ENCODE data around the gene MAGEA9B. TPM values are rescaled to one million over a fixed set of nuclear protein-coding genes. Genes with fewer than 3 reads are reported as not detected.

MAGEA9B gene
- total and polyA plus RNA-seq, 10 of the 15 experiments (the other 5 are each of a cell fraction or from before 2014, with no cell fraction given): 0.08 TPM; not detected in 9

Other genes starting within 250 kb of the MAGEA9B start
Only the 7 nearest of the 8 such genes appear.
- gene IDS, start 82.2 kb downstream of the MAGEA9B start, total RNA-seq (2014; rRNA removed): 48.2 and 51.2 TPM in 2 replicates
- gene IDS, start 82.2 kb downstream of the MAGEA9B start, total RNA-seq (2014; rRNA removed; fragmentation: Illumina TruSeq; extraction: Trizol): 23.8 and 26.8 TPM in 2 replicates
- 51.3 and 52.2 TPM in 2 replicates for gene IDS, start 82.2 kb downstream of the MAGEA9B start, total RNA-seq (2021)
- gene IDS, start 82.2 kb downstream of the MAGEA9B start, polyA plus RNA-seq (2011; rRNA removed): 59.3 and 79.1 TPM in 2 replicates
- gene IDS, start 82.2 kb downstream of the MAGEA9B start, polyA plus RNA-seq (2014; fragmentation: Illumina TruSeq; extraction: Trizol): 53.1 and 63.4 TPM in 2 replicates
- 1 to 10 TPM; 6.1 to 9.6 TPM for gene IDS, start 82.2 kb downstream of the MAGEA9B start, polyA plus RNA-seq (2014; fragmentation: Nextera tagmentation; extraction: Ambion mirVana)
- gene IDS, start 82.2 kb downstream of the MAGEA9B start, polyA plus RNA-seq (2014; rRNA removed): 47.2 and 52.4 TPM in 2 replicates
- 10 to 100 TPM; 62.4 to 66.6 TPM for gene IDS, start 82.2 kb downstream of the MAGEA9B start, polyA plus RNA-seq (2016; fragmentation: Nextera tagmentation; extraction: Ambion mirVana)
- gene EOLA1, start 46.4 kb downstream of the MAGEA9B start, total RNA-seq (2014; rRNA removed): 20.4 and 20.7 TPM in 2 replicates
- gene EOLA1, start 46.4 kb downstream of the MAGEA9B start, total RNA-seq (2014; rRNA removed; fragmentation: Illumina TruSeq; extraction: Trizol): 22.0 and 24.6 TPM in 2 replicates
- gene EOLA1, start 46.4 kb downstream of the MAGEA9B start, total RNA-seq (2021): 27.1 and 28.6 TPM in 2 replicates
- 42.3 and 42.8 TPM in 2 replicates for gene EOLA1, start 46.4 kb downstream of the MAGEA9B start, polyA plus RNA-seq (2011; rRNA removed)
- gene EOLA1, start 46.4 kb downstream of the MAGEA9B start, polyA plus RNA-seq (2014; fragmentation: Illumina TruSeq; extraction: Trizol): 21.4 and 23.8 TPM in 2 replicates
- gene EOLA1, start 46.4 kb downstream of the MAGEA9B start, polyA plus RNA-seq (2014; fragmentation: Nextera tagmentation; extraction: Ambion mirVana): 10 to 100 TPM in 1 of 2 experiments, 1 to 10 TPM in 1; 9.2 to 17.6 TPM
- 24.7 and 27.1 TPM in 2 replicates for gene EOLA1, start 46.4 kb downstream of the MAGEA9B start, polyA plus RNA-seq (2014; rRNA removed)
- gene EOLA1, start 46.4 kb downstream of the MAGEA9B start, polyA plus RNA-seq (2016; fragmentation: Nextera tagmentation; extraction: Ambion mirVana): 10 to 100 TPM; 26.5 to 26.6 TPM
- gene HSFX3, start 37.5 kb downstream of the MAGEA9B start, total RNA-seq (2014; rRNA removed): 0.40 TPM in 1 of 2 replicates, not detected in the other
- gene HSFX3, start 37.5 kb downstream of the MAGEA9B start, total RNA-seq (2014; rRNA removed; fragmentation: Illumina TruSeq; extraction: Trizol): not detected in 2 replicates
- not detected in 2 replicates for gene HSFX3, start 37.5 kb downstream of the MAGEA9B start, total RNA-seq (2021)
- gene HSFX3, start 37.5 kb downstream of the MAGEA9B start, polyA plus RNA-seq (2011; rRNA removed): 0.05 TPM in 1 of 2 replicates, not detected in the other
- gene HSFX3, start 37.5 kb downstream of the MAGEA9B start, polyA plus RNA-seq (2014; fragmentation: Illumina TruSeq; extraction: Trizol): 0.29 TPM in 1 of 2 replicates, not detected in the other
- gene HSFX3, start 37.5 kb downstream of the MAGEA9B start, polyA plus RNA-seq (2014; fragmentation: Nextera tagmentation; extraction: Ambion mirVana): under 1 TPM in 1 of 2 experiments, not detected in 1; 0.29 TPM
- gene HSFX3, start 37.5 kb downstream of the MAGEA9B start, polyA plus RNA-seq (2014; rRNA removed): 0.26 TPM in 1 of 2 replicates, not detected in the other
- not detected for gene HSFX3, start 37.5 kb downstream of the MAGEA9B start, polyA plus RNA-seq (2016; fragmentation: Nextera tagmentation; extraction: Ambion mirVana)
- 0.11 TPM in 1 of 2 replicates, not detected in the other for gene HSFX2, start 7.9 kb upstream of the MAGEA9B start, total RNA-seq (2014; rRNA removed)
- gene HSFX2, start 7.9 kb upstream of the MAGEA9B start, total RNA-seq (2014; rRNA removed; fragmentation: Illumina TruSeq; extraction: Trizol): 0.18 TPM in 1 of 2 replicates, not detected in the other
- gene HSFX2, start 7.9 kb upstream of the MAGEA9B start, total RNA-seq (2021): not detected in 2 replicates
- 0.07 TPM in 1 of 2 replicates, not detected in the other for gene HSFX2, start 7.9 kb upstream of the MAGEA9B start, polyA plus RNA-seq (2011; rRNA removed)
- gene HSFX2, start 7.9 kb upstream of the MAGEA9B start, polyA plus RNA-seq (2014; fragmentation: Illumina TruSeq; extraction: Trizol): not detected in 2 replicates
- gene HSFX2, start 7.9 kb upstream of the MAGEA9B start, polyA plus RNA-seq (2014; fragmentation: Nextera tagmentation; extraction: Ambion mirVana): not detected
- 0.14 TPM in 1 of 2 replicates, not detected in the other for gene HSFX2, start 7.9 kb upstream of the MAGEA9B start, polyA plus RNA-seq (2014; rRNA removed)
- not detected for gene HSFX2, start 7.9 kb upstream of the MAGEA9B start, polyA plus RNA-seq (2016; fragmentation: Nextera tagmentation; extraction: Ambion mirVana)
- 11.9 and 12.5 TPM in 2 replicates for gene TMEM185A, start 44.3 kb upstream of the MAGEA9B start, total RNA-seq (2014; rRNA removed)
- gene TMEM185A, start 44.3 kb upstream of the MAGEA9B start, total RNA-seq (2014; rRNA removed; fragmentation: Illumina TruSeq; extraction: Trizol): 9.6 and 11.0 TPM in 2 replicates
- gene TMEM185A, start 44.3 kb upstream of the MAGEA9B start, total RNA-seq (2021): 13.0 and 15.0 TPM in 2 replicates
- 24.5 and 25.1 TPM in 2 replicates for gene TMEM185A, start 44.3 kb upstream of the MAGEA9B start, polyA plus RNA-seq (2011; rRNA removed)
- gene TMEM185A, start 44.3 kb upstream of the MAGEA9B start, polyA plus RNA-seq (2014; fragmentation: Illumina TruSeq; extraction: Trizol): 11.2 and 11.5 TPM in 2 replicates
- 1 to 10 TPM; 2.4 to 3.9 TPM for gene TMEM185A, start 44.3 kb upstream of the MAGEA9B start, polyA plus RNA-seq (2014; fragmentation: Nextera tagmentation; extraction: Ambion mirVana)
- 11.6 and 11.9 TPM in 2 replicates for gene TMEM185A, start 44.3 kb upstream of the MAGEA9B start, polyA plus RNA-seq (2014; rRNA removed)
- 10 to 100 TPM; 16.8 to 19.1 TPM for gene TMEM185A, start 44.3 kb upstream of the MAGEA9B start, polyA plus RNA-seq (2016; fragmentation: Nextera tagmentation; extraction: Ambion mirVana)
- not detected in 2 replicates for gene MAGEA11, start 124.6 kb upstream of the MAGEA9B start, total RNA-seq (2014; rRNA removed)
- gene MAGEA11, start 124.6 kb upstream of the MAGEA9B start, total RNA-seq (2014; rRNA removed; fragmentation: Illumina TruSeq; extraction: Trizol): not detected in 2 replicates
- gene MAGEA11, start 124.6 kb upstream of the MAGEA9B start, total RNA-seq (2021): not detected in 2 replicates
- not detected in 2 replicates for gene MAGEA11, start 124.6 kb upstream of the MAGEA9B start, polyA plus RNA-seq (2011; rRNA removed)
- not detected in 2 replicates for gene MAGEA11, start 124.6 kb upstream of the MAGEA9B start, polyA plus RNA-seq (2014; fragmentation: Illumina TruSeq; extraction: Trizol)
- under 1 TPM in 1 of 2 experiments, not detected in 1; 0.07 TPM for gene MAGEA11, start 124.6 kb upstream of the MAGEA9B start, polyA plus RNA-seq (2014; fragmentation: Nextera tagmentation; extraction: Ambion mirVana)
- gene MAGEA11, start 124.6 kb upstream of the MAGEA9B start, polyA plus RNA-seq (2014; rRNA removed): not detected in 2 replicates
- gene MAGEA11, start 124.6 kb upstream of the MAGEA9B start, polyA plus RNA-seq (2016; fragmentation: Nextera tagmentation; extraction: Ambion mirVana): not detected
- 0.16 and 0.34 TPM in 2 replicates for gene HSFX1, start 186.6 kb upstream of the MAGEA9B start, total RNA-seq (2014; rRNA removed)
- 0.09 and 0.14 TPM in 2 replicates for gene HSFX1, start 186.6 kb upstream of the MAGEA9B start, total RNA-seq (2014; rRNA removed; fragmentation: Illumina TruSeq; extraction: Trizol)
- 0.35 and 0.56 TPM in 2 replicates for gene HSFX1, start 186.6 kb upstream of the MAGEA9B start, total RNA-seq (2021)
- gene HSFX1, start 186.6 kb upstream of the MAGEA9B start, polyA plus RNA-seq (2011; rRNA removed): 0.15 and 0.16 TPM in 2 replicates
- gene HSFX1, start 186.6 kb upstream of the MAGEA9B start, polyA plus RNA-seq (2014; fragmentation: Illumina TruSeq; extraction: Trizol): 0.10 TPM in 1 of 2 replicates, not detected in the other
- gene HSFX1, start 186.6 kb upstream of the MAGEA9B start, polyA plus RNA-seq (2014; fragmentation: Nextera tagmentation; extraction: Ambion mirVana): not detected
- gene HSFX1, start 186.6 kb upstream of the MAGEA9B start, polyA plus RNA-seq (2014; rRNA removed): 0.06 and 0.25 TPM in 2 replicates
- under 1 TPM in 1 of 2 experiments, not detected in 1; 0.09 TPM for gene HSFX1, start 186.6 kb upstream of the MAGEA9B start, polyA plus RNA-seq (2016; fragmentation: Nextera tagmentation; extraction: Ambion mirVana)